HG02678 (cell line): ENCODE measurements around the gene FUT9.

ENCODE experiments used
- ATAC-seq: cut with Tn5 transposase; IDR thresholded peaks from one replicate; pipeline ENCODE4 v1.9.1; 2021; ENCODE audit warnings: mild to moderate bottlenecking, moderate library complexity; ENCODE audit not compliant: unreplicated experiment

The FUT9 gene

GRCh38 chr6:96164802-96165201, 149.0 kb downstream of the FUT9 start:
- no peak for ATAC-seq

GRCh38 chr6:96171112-96171511, 155.3 kb downstream of the FUT9 start:
- no peak for ATAC-seq

GRCh38 chr6:96184798-96185197, 169.0 kb downstream of the FUT9 start:
- ATAC-seq = no peak

GRCh38 chr6:96186094-96186493, 170.3 kb downstream of the FUT9 start:
- no peak for ATAC-seq

GRCh38 chr6:96186516-96187195, 170.9 kb downstream of the FUT9 start:
- ATAC-seq = no peak

- ATAC-seq = no peak
These were observed 178.9 kb downstream of the FUT9 start for GRCh38 chr6:96194675-96195074.

GRCh38 chr6:96195272-96195671, 179.5 kb downstream of the FUT9 start:
- no peak for ATAC-seq

GRCh38 chr6:96196633-96197032, 180.9 kb downstream of the FUT9 start:
- ATAC-seq = no peak

- ATAC-seq = no peak
These were observed 181.5 kb downstream of the FUT9 start for GRCh38 chr6:96197241-96197640.

GRCh38 chr6:96202571-96202970, 186.8 kb downstream of the FUT9 start:
- no peak for ATAC-seq

GRCh38 chr6:96211341-96211740, 195.6 kb downstream of the FUT9 start:
- ATAC-seq = no peak

GRCh38 chr6:96212066-96212465, 196.3 kb downstream of the FUT9 start:
- ATAC-seq = no peak

- ATAC-seq = no peak
These were observed 198.0 kb downstream of the FUT9 start for GRCh38 chr6:96213784-96214183.

- no peak for ATAC-seq
These were observed 207.9 kb downstream of the FUT9 start for GRCh38 chr6:96223695-96224094.

- ATAC-seq = no peak
These were observed 211.4 kb downstream of the FUT9 start for GRCh38 chr6:96227135-96227534.

GRCh38 chr6:96234444-96234843, 218.7 kb downstream of the FUT9 start:
- ATAC-seq = no peak

- no peak for ATAC-seq
These were observed 220.2 kb downstream of the FUT9 start for GRCh38 chr6:96235927-96236326.

- no peak for ATAC-seq
These were observed 220.7 kb downstream of the FUT9 start for GRCh38 chr6:96236471-96236870.

GRCh38 chr6:96237638-96238347, 222.0 kb downstream of the FUT9 start:
- ATAC-seq = no peak

- no peak for ATAC-seq
These were observed 230.8 kb downstream of the FUT9 start for GRCh38 chr6:96246563-96246962.

GRCh38 chr6:96249755-96250154, 234.0 kb downstream of the FUT9 start:
- ATAC-seq = no peak

GRCh38 chr6:96257751-96258150, 242.0 kb downstream of the FUT9 start:
- no peak for ATAC-seq
